ENCODE results near the gene CD109.
"Not testable (repeated sequence)": the region's sequence is repeated elsewhere in the genome, so short reads cannot be mapped to it uniquely, and the experiment has no call there.

Gene CD109

DNA sequence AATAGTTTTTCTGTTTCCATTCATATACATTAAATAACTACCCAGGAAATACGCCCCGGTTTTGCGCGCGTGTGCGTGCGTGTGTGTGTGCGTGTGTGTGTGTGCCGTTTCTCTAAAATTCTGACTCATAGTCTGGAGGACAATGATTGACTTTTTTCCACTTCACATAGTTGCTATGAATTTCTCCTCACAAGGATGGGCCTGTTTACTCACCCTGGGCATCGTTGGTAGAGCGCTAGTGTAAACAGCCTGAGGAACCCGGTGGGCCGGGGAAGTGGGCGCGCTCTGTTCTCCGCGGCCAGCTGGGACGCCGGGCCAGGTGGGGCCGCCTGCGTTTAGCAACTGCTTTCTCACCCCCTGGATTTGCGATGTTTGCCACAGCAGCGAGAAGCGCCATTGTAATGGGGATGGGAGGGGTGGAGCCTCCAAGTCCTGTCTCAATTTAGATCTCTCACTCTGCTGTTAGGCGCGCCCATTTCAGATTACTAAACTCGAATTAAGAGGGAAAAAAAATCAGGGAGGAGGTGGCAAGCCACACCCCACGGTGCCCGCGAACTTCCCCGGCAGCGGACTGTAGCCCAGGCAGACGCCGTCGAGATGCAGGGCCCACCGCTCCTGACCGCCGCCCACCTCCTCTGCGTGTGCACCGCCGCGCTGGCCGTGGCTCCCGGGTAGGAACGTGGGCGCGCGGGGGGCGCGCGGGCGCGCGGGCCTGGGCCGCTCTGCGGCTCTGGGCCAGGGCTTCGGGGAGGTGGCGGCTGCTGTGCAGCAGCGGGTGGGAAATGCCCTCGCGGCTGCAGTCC lies at the start of gene CD109:
CD109 (plus strand) TSS at position 585 of the 803 bp plus-strand sequence; CDS start at position 598, 13 bp downstream.
- no peak for DNase-seq (ENCODE audit: low spot score)

DNA sequence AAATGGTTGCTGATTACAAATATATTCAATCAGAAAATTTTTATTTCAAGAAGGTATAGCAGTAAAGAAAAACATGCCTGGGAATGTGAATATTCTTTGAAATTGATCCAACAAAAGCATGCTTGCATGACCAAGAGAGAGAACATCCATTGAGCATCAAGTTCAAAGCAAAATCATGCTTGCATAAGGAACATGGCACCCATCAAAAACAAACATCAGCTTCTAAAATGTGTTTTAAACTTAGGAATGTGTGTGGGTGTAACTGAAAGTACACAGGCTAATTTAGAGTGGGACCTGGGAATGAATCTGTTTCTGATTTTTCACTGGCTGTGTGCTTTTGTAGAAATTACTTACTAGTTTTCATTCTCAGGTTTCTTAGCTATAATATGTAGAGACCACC lies 47.8 kb upstream of the CD109 start:
- DNase-seq (ENCODE audit: low spot score): no peak

DNA sequence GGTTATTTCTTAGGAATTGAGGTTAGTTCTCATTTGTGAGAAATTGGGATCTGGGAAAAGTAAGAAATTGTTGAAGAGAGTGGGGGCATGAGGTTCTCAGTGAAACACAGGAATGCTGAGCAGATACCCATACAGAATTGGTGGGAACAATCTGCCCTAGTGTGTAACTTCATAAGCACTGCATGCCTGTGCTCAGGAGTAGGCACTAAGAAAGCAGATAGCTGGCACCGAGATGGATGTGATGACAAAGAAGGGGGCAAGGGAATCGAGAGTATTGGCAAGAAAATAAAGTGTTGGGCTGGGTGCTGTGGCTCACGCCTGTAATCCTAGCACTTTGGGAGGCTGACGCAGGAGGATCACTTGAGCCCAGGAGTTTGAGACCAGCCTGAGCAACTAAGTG lies 46.2 kb upstream of the CD109 start:
- no peak for DNase-seq (ENCODE audit: low spot score)

DNA sequence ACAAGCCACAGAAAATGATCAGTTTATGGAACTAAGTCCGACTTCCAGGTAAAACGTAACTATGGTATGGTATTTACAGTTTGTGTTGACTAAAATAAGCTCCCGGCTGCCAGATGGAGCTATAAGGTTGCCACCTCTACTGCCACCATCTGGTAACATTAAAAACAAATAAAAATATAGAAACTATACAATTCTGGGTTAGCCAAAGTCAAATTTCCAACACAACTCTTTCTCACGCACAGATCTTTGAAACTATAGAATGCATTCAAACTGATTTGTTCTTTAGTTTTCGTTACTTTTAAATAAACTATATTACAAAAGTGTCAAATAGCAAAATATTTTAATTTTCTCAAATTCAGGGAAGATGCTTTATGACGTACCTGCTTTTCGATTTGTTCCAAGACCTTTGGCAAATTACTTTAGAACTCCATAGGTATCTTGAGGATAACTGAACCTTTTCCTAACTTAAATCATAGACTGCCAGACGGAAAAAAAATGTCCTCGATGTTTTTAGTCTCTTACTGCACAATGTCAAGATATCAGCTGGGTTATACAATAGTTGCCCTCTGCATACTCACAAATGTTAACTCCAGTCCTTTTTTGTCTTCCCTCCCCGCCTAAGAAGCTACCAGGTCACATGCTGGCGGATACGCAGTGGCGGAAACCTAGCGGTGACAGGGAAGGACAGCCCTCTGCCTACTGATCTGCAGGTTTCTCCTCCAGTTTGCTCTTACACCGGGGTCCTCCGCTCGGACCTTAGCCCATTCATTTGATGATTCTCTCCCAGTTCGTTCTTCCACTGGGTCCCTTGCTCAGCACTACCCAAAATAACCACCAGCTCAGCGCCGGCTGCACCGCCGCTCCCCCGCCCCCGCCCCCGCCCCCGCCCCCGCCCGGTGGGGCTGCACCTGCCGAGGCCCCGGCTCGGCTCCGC lies 43.1 kb upstream of the CD109 start:
- DNase-seq (ENCODE audit: low spot score): peak; percentile 86

DNA sequence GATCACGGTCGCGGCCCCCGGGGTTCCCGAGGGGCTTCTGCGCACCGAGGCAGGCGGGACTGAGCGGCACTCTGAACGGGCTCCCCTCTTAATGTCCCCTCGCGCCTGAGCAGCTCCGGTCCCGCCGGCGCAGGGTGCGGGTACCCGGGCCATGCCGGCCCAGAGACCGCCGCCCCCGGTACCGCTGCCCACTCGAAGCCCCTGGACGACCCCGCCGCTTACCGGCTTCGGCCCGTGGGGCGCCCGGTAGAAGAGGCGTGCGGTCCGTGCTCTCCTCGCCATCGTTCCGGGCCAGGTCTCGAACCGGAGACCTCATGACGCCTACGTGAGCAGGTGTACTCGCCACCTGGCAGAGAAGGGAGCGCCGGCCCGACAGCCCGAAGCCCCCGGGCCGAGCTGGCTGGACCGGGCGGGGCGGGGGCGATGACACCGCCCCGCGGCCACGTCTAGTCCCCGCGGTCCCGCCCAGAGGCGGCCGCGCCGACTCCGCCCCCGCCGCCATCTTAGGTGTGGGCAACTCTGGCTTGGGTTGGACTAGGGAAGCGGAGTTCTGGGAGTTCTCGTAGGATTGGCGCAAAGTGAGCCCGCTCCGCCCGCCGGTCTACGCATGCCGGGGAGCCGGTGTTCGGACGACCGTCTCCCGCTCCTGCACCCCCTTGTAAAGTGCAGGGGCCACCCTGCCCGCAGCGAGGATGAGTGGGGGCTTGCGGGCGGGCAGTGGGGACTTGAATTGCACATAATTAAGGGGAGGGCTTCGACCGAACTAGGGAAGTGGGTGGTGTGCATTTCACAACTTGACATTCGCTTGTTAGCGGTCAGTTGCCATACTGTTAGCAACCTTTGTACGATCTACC lies 42.2 kb upstream of the CD109 start, which contains the start of gene SLC17A5:
SLC17A5 (minus strand) TSS at position 422 of the 854 bp plus-strand sequence; CDS start at position 316, 106 bp downstream.
- peak; percentile 93 for DNase-seq (ENCODE audit: low spot score)

DNA sequence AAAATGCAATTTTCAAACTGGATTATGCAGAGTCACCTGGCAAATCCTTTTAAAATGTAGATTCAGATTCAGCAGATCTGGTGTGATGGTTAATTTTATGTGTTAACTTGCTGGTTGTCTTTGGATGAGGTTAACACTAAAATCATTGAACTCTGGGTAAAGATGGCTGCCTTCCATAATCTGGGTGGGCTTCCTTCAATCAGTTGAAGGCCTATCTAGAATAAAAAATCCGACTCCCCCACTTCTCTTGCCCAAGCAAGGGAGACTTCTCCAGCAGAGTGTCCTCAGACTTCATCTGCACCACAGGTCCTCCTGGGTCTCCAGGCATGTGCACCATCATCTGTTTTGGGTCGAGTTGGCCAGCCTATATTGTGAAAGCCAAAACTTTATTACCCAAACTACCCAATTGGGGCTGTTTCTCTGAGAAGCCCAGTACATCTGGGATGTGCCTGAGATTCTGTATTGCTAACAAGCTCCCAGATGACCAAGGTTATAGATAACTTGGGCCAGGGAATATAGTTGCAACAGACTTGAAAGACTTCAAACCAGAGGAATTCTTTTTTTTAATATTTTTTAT lies 40.6 kb upstream of the CD109 start:
- DNase-seq (ENCODE audit: low spot score): no peak

DNA sequence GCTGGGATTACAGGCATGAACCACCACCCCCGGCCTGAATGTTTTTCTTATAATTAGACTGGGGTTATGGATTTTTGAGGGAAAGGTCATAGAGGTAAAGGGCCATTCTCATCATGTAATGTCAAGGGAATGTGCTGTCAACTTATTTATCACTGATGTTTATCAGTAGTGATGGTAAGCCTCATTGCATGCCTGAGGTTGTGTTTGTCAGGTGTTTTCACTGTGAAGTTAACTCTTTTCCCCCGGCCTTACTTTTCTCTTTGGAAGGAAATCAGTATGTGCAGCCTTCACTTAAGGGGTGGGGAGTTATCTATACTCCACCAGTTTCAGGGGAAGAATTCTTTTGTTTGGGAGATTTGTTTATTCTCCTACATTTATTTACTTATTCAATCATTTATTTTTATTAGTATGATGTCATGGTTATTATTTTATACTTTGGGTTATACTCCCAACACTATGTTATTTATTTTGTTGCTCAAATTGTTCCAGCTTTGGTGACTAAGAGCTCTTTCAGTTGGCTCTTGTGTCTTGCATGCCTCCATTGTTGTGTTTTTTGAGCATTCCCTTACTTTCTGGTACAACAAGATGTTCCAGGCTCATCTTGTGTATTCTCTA lies 39.4 kb upstream of the CD109 start:
- DNase-seq (ENCODE audit: low spot score): no peak

DNA sequence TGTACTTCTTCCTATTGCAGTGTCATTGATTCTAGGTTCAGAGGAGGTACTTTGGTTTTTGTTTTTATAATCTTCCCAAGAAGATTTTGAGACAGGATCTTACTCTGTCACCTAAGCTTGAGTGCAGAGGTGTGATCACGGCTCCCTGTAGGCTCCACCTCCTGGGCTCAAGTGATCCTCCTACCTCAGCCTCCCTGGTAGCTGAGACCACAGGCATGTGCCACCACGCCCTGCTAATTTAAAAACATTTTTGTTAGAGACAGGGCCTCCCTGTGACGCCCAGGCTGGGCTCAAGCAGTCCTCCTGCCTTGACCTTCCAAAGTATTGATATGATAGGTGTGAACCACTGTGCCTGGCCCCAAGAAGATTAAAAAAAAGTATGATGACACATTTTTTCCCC lies 38.8 kb upstream of the CD109 start:
- DNase-seq (ENCODE audit: low spot score): no peak

DNA sequence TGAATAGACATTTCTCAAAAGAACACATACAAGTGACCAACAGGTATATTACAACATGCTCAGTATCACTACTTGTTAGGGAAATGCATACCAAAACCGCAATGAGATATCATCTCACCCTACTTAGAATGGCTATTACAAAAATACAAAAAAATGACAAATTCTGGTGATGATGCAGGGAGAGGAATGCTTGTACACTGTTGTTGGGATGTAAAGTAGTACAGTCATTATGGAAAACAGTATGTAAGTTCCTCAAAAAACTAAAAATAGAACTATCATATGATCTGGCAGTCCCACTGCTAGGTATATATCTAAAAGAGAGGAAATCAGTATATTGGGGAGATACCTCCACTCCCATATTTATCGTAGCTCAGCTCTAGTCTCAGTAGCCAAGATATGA lies 31.3 kb upstream of the CD109 start:
- DNase-seq (ENCODE audit: low spot score): no peak

DNA sequence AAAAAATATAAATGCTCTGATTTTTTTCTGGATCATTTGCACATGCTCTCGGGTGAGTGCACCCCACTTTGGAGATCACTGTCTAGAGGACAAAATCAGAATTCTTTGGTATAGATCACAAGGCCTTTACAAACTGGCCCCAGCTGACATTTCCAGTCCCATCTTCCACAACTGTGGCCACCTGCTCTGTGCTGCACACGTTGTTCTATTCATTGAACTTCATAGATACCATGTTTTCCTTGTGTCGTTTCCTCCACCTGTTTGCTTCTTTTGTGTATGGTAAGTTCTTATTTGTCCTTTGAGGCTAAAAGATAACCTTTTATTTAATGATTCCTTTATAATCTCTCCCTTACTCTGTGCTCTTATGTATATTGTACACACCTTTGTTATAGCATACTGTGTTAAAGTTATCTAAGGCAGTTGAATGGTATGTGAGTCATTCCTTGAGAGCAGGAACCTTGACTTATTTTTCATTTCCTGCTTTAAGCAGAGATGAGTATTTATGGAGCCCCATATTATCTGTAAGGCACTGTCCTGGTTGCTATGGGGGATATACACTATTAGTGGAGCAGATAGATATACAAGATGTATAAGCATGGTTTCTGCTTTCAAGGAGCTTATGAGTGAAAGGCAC lies 30.2 kb upstream of the CD109 start:
- no peak for DNase-seq (ENCODE audit: low spot score)

DNA sequence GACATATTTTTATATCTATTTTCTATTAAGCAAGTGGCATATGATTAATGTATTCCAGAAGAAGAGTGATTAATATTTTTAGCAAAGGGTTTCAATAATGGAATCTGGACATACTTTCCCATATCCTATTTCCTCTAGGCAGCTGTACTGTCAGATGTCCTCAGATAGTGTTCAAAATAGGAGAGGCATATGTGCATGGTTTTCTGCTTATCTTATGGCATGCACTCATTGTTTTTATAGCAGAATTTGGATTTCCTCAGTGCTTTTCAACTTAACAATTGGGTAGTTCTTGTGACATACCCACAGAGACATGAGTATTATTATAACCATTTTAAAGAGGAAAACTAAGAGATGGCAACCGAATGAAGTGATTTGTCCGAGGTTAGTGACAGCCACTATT lies 29.6 kb upstream of the CD109 start:
- DNase-seq (ENCODE audit: low spot score): no peak

DNA sequence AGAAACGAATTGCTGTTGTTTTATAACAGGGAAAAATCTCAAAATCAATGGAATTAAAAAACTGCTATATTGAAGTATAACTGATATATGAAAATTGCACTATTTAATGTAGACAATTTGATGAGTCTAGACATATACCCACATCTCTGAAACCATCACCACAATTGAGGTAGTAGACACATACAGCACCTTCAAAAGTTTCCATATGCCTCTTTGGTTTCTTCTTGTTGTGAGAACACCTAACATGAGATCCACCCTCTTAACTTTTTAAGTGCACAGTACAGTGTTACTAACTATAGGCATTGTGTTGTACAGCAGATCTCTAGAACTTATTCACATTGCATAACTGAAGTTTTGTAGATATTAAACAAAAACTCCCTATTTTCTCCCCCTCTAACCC lies 28.2 kb upstream of the CD109 start:
- no peak for DNase-seq (ENCODE audit: low spot score)

DNA sequence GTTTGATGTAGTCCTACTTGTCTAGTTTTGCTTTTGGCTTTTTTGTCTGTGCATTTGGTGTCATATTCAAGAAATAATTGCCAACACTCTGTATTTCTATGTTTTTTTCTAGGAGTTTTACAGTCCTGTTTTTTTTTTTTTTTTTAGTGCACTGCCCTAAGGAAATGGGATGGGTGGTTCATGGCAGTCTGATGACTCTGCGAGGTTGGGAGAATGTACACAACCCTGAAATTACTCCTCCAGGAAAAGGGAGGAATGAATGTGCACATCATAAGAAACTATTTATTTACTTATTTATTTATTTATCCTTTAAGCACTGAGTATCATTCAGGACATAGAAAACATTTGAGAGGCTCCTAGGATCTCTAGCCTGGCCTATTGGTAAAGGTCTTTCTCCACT lies 27.0 kb upstream of the CD109 start:
- DNase-seq (ENCODE audit: low spot score): no peak

DNA sequence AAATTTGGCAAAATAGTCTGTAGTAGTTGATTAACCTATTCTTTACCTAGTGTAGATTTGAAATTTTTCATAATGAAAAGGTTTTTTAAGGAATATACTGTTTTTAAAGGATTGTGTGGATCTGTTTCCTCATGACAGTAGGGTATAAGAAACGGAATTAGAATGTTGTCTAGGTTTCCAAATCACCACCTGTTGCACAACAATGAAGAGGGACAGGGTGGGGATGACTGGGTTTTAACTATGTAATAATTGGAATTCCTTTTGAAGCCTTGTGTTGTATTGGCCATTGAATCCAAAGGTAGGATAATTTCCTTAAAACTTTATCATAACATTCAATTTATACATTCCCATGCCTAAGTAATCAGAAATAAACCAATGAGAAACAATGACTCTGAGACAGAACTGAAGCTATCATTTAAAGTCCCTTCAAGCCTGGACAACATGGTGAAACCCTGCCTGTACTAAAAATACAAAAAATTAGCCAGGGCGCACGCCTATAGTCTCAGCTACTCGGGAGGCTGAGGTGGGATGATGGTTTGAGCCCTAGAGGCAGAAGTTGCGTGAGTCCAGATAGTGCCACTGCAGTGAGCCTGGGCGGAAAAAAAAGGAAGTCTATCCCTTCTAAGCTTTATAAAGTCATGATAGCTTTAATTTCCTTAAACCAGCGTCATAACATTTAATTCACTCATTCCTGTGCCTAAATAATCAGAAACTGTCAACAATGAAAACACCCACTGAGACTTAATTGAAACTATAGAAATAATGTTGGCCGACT lies 23.9 kb upstream of the CD109 start:
- DNase-seq (ENCODE audit: low spot score): no peak

DNA sequence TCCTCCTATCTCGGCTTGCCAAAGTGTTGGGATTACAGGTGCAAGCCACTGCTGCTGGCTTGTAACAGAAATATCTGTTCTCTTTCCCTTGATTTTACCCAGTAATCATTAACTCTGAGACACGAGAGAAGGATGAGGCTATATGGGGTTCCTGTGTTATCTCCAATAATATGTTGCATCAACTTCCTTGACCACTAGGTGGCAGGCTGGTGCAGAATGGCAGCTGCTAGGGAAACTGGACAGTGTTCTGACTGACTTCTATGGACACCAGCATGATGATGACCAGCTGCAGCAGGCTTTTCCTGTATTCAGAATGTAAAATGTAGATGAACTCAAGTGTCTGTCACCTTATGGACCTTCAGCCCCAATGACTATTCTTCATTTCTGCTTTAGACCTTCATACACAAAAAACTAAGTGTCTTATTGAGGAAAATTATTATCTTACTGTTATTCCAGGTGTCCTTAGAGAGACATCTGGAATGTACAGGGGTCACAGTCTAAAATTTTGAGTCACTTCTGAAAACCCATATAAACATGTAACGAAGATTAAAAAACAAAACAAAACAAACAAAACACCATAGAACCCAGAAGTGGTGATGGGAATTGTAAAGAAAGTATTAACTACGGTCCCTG lies 20.4 kb upstream of the CD109 start:
- DNase-seq (ENCODE audit: low spot score): peak; percentile 66

DNA sequence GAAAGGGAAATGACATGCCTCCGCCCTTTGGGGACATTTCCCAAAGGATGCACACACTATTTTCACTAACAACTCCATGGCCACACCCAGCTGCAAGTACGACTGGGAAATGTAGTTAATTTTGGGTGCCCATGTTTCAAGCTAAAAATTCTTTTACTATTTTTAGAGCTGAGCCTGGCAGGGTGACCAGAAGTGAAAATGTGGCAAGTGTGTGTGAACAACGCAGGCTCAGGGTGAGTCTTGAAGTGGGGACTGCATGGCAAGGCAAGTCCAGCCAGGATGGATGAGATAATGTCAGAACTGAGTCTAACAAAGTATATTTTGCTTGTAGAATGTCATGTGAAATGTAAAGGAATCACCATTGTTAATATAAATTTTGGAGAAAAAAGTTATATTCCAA lies 17.0 kb upstream of the CD109 start:
- no peak for DNase-seq (ENCODE audit: low spot score)

DNA sequence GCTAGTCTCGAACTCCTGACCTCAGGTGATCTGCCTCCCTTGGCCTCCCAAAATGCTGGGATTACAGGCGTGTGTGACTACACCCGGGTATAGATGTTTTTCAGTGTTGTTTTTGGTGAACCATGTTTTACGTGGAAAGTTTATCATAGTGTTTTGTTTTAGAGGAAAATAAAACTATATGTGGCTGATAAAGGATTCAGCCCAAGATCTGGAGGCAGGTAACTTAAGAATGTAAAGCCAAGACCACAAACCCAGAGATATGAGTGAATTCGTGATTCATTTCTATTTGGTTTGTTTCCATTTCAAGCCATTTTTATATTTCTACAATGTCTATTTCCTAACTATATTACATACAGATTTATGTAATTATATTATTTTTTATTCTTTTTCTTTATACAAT lies 16.2 kb upstream of the CD109 start:
- DNase-seq (ENCODE audit: low spot score): not testable (repeated sequence)

DNA sequence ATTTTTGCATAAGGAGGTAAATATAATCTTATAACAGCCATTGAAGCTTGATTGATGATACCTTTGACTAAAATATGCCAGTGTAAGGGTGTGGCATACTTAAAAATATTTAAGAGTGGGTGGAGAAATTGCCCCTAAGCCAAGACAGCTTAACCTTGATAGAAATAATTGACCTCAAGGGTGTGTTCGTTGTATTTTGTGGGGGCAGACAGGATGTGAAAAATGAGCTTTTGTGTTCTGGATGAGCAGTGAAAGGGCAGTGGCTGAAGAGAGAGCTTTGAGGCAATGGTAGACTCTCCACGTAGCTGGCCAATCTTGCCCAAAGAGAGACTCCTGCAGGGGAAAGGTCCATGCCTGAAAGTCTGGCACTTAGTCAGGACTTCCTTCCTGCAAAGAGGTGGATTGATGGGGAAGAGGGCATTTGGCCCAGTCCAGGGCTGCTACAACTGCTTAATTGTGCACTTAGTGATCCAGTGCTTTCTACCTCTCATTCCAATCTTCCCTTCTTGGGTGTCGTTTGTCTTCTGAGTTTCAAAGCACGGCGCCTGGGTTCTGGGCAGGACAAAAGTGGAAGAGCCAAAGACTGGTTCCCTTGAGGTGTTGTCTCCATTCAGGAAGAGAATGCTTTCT lies 15.6 kb upstream of the CD109 start:
- no peak for DNase-seq (ENCODE audit: low spot score)

DNA sequence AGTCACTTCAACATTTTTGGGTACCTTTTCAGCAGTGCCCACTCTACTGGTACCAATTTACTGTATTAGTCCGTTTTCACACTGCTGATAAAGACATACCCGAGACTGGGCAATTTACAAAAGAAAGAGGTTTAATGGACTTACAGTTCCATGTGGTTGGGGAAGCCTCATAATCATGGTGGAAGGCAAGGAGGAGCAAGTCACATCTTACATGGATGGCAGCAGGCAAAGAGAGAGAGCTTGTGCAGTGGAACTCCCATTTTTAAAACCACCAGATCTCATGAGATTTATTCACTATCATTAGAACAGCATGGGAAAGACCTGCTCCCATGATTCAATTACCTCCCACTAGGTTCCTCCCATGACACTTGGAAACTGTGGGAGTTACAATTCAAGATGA lies 12.4 kb upstream of the CD109 start:
- not testable (repeated sequence) for DNase-seq (ENCODE audit: low spot score)
